Left renal cortex interstitium (tissue), 4 donors: Measurements from ENCODE around the gene SPAG17. TPM values are rescaled to one million over a fixed set of nuclear protein-coding genes. Genes with fewer than 3 reads are reported as not detected.
A peak's percentile ranks its signal among the peaks of the same experiment; 100 is the strongest.

Experiments
- DNase-seq, 4 donors: peaks; one replicate each; pipeline ENCODE4 v3.0.0-alpha.2; 2013; ENCODE audit warnings: low read depth in 4 of 4, low spot score in 2 of 4, missing footprints in 1 of 4
- polyA plus RNA-seq, 4 donors: library from polyadenylated mRNA; unstranded; fragments of 120-200 nt; gene quantifications; one replicate each; pipeline ENCODE4 v1.2.1, GENCODE V29; 2013; ENCODE audit not compliant: insufficient read length in 4 of 4

The SPAG17 gene
- polyA plus RNA-seq, 4 donors, result 4.1 to 16.6 (median 9.2) TPM

DNA sequence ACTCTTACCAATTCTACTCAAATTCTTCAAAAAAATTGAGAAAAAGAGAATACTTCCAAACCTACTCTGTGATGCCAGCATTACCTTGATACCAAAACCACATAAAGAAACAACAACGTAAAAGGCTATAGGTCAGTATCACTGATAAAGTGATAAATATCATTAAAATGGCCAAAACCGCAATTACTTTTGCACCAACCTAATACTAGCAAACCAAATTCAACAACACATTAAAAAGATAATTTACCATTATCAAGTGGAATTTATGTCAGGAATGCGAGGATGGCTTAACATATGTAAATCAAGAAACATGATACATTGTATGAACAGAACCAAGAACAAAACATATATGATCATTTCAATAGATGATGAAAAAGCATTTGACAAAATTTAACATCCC is 7.0 kb downstream of the SPAG17 start:
- DNase-seq, result no peak

DNA sequence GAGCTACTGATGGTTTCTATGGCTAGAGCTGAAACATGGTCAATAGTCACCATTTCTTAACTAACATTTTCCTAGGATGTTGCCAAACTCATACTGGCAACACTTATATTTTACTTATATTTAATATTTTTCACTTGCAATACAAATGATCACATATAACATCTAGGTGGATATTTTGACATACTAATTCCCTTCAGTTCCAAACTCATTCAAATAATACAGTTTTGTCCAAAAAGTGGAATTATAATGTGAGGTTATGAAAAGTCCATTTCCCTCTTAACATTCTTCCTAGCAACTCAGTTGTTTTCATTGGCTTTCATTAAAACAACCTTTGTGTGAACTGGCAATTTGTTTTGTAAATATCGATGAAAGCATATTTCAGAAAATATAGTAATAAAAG is 16.0 kb downstream of the SPAG17 start:
- DNase-seq, result no peak

DNA sequence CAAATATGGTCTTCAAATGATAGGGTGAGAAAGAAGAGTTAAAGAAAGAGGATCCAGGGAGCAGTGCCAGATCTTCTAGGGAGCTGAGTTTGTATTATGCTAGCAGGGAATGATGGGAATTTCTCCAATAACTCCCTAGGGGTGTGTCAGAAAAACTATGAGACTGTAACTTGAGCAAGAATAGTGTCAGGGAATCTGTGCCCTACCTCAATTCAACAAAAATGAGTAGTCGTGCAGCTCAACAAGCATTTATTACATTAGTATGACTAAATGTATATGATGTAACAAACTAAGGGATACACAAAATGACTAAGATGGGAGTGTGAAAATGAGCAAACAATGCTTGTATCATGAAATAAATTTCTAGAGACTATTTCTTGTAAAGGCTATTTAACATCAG is 24.2 kb downstream of the SPAG17 start:
- no peak for DNase-seq

GRCh38 chr1:118159569-118159968 is 25.5 kb downstream of the SPAG17 start:
- peak in 2 of 4 donors; percentile 32 to 38 for DNase-seq

DNA sequence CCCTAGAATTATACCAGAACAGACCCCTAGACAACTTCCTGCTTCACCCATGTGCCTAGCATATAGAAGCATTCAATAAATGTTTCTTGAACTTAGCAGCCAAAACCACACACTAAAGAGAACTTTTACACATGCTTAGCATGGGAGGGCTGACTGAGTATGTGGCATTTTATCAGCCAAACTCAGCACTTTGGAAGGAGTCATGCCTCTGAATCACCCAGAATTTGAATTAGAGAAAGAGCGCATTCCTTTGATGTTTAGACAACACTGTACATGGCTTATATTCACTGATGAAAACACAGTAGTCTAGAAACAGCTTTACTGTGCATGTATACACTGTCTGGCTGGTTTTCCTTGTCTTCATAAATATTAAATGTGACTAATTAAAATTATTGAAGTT is 26.1 kb downstream of the SPAG17 start:
- no peak for DNase-seq

DNA sequence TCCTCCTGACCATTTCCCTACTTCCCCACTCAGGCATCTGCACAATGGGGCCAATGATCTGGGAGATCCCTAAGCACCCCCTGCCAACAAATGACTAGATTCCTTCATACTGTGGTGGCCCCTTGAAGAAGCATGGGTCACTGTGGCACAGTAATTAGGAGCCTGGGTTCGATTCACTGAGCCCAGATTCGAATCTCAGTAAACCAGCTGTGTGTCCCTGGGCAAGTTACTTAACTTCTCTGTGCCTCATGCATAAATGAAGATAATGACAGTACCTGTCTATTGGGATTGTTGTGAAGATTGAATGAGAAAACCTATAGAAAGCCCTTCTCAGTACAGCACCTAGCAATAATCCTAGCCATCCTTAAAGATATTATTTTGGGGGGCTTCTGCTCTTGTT is 27.5 kb downstream of the SPAG17 start:
- no peak for DNase-seq

DNA sequence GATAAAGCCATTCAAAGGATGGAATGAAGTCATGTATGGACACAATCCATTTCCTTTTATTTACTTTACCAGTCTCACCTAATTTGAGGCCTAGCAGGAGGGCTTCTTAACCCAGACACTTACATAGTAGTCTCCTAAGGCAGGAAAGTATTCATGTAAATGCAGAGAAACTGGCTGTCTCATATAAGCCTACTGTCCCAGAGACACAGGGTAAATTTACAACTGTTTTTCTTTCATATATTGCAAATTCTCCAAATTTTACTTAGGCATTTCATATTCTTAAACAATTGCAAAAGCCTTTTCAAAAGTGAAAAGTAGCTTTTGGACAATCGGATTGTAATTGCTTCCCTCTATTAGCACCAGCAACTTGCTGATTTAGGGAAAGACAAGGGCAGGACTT is 29.9 kb downstream of the SPAG17 start:
- no peak for DNase-seq

- no peak for DNase-seq
These were observed 30.8 kb downstream of the SPAG17 start for GRCh38 chr1:118154220-118154619.

GRCh38 chr1:118151312-118151937 is 33.6 kb downstream of the SPAG17 start:
- peak in 2 of 4 donors; percentile 48 for DNase-seq

- DNase-seq, result no peak
These were observed 35.2 kb downstream of the SPAG17 start for GRCh38 chr1:118149799-118150198.

DNA sequence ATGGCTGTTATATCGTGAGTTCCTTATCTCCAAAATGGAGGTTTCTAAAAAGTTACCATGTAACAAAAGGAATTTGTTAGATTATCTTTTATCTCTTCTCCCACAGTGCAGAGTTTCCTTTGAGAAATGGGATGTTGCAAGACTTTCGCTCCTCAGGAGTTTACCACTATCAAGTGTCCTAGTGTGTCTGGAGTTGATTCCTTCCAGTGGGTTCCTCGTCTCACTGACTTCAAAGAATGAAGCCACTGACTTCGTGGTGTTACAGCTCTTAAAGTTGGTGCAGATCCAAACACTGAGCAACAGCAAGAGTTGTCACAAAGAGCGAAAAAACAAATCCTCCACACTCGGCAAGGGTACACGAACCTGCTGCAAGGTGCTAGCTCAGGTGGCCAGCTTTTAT is 37.0 kb downstream of the SPAG17 start:
- no peak for DNase-seq

DNA sequence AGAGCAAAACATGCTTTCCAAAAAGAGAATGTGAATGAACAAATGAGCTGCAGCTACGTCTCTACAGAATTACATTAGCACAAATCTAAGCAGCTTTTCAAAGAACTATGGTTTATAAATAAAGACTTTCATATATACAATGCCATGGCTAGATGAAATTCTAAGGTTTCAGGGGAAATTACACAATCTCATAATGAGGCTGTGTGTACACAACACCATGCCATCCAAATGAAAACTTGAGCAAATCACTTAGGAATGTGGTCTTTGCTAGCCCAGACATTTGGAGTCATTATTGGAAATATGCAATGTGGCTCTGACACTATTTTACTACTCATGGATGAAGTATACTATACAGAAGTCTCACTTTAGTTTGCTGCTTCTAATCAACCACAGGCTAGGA is 37.5 kb downstream of the SPAG17 start:
- DNase-seq, result no peak

- DNase-seq, result no peak
These were observed 39.3 kb downstream of the SPAG17 start for GRCh38 chr1:118145721-118146120.

- DNase-seq, result peak in 1 of 4 donors; percentile 13
These were observed 40.3 kb downstream of the SPAG17 start for GRCh38 chr1:118144684-118145083.

- no peak for DNase-seq
These were observed 41.2 kb downstream of the SPAG17 start for GRCh38 chr1:118143831-118144230.

DNA sequence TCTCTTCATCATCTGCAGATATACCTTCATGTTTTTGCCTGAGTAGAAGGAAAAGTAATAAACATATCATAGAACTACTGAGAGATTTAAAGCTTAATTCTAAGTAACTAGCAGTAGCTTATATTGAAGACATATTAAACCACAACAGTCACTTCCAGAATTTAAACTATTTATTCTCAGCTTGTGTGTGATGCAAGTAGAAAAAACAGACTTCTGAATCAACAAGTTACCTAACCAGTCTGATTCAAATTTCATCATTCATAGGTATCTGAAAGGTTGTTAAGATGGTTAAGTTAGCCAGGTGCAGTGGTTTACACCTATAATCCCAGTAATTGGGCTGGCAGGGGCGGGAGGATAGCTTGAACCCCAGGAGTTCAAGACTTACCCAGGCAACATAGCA is 41.9 kb downstream of the SPAG17 start:
- DNase-seq, result no peak

- DNase-seq, result no peak
These were observed 42.5 kb downstream of the SPAG17 start for GRCh38 chr1:118142546-118142945.

DNA sequence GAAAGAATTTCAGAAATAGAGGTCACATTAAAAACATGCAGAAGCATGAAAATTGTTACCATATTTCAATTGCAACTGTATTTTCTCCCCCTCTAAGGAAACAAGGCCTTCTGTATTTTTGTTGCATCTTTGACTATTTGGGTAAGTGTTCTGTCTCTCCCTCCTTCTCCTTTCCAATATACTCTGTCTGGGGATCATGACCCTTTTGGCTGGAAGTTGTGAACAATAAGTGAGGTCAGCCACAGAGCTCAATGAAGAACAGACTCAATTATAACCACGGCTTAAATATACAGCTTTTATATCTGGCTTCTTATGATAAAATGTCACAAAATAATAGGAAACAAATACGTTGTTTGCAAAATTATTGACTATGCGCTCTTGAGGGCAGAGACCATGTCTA is 47.1 kb downstream of the SPAG17 start:
- DNase-seq, result no peak

GRCh38 chr1:118136187-118136941 is 48.7 kb downstream of the SPAG17 start:
- no peak for DNase-seq

DNA sequence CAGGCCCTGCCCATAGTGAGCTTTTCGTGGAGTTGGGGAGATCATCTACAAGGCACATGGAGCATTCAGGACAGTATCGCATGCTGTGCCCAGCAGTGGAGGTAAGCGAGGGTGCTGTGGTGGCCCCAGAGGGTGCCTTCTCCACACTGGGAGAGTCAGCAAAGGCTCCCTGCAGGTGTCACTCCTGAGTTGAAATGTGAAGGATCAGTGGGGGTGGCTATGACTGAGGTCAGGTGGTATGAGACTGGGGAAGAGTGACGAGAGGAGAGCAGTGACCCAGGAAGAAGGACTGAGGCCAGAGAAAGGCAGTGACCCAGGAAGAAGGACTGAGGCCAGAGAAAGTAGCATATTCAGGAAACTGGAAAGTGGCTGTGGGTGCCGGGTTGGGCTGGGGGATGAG is 53.0 kb downstream of the SPAG17 start:
- no peak for DNase-seq

DNA sequence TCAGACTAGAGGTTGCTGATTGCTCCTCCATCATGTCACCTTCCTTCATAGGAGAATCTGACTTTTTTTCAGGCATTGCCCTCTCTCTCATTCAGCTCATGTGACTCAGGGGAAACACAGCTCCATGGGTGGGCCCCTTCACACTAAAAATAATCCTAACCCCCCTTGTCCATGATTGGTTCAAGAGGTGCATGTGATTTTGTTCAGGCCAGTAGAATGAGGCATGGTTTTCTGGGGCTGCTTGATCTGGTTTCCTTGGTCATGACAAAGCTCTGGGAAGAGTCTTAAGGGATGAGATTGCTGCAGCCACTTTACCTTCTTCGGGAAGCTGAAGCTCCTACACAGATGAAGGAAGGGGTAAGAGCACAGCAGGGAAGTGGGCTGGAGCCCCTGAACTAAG is 56.3 kb downstream of the SPAG17 start:
- no peak for DNase-seq

DNA sequence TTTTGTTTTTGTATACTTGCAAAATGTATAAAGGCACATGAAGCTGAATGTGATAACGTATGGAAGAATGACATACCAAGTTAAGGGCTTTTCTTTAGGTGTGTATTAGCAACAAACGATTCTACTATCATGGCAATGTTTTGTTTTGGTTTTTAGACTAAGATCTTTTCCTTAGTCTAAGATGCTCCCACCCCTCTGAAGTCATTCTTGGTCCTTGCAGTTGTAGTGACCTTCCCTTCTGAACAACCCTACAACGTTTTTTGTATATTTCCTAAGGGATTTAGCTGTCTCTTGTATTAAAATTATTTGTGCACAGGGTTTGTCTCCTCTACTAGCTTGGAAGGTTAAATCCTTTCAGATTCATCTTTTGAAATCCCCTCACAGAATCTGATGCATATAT is 61.0 kb downstream of the SPAG17 start:
- DNase-seq, result no peak
